Measurements from ENCODE around the gene TPRN. TPM values are rescaled to one million over a fixed set of nuclear protein-coding genes. Genes with fewer than 3 reads are reported as not detected.

Gene TPRN
- total and polyA plus RNA-seq, 10 donors = 4.5 to 10.7 (median 7.2) TPM

DNA sequence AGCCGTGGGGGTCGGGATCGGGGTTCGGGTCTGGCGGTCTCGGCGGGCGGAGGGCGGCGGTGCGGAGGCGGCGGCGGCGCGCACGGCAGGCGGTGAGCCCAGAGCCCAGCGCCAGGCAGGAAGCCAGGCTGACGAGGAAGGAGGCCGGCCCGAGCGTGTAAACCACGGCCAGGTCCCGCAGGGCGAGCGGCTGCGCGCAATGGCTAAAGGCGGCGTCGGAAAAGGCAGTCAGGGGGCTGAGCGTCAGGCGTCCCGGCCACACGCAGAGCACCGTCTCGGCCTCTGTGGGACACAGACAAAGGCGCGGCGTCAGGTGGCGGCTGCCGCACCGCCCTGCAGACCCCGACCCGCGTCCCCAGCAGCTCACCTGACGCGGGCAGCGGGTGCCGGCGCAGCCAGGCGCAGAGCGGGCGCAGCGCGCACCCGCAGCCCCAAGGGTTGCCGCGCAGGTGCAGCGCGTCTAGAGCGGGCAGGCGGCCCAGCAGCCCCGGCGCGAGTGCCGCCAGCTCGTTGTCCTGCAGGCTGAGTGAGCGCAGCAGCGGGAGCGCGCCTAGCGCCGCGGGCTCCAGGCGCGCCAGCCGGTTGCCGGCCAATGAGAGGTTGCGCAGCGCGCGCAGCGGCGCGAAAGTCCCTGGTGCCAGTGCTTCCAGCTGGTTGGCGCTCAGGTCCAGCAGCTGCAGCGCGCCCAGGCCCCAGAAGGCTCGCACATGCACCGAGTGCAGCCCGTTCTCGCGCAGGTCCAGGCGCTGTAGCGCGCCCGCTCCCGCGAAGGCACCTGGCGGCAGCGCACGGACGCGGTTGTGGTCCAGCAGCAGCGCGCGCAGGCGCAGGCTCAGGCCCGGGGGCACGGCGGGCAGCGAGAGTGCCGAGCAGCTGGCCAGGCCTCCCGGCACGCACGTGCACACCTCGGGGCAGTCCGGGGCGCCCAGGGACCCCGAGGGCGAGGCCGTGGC, 31.4 kb downstream of the TPRN start:
- no peak for DNase-seq
- H3K4me3 ChIP-seq = peak overlapping the region; percentile 3 to 68 (median 36)
- 0 to 1% (median 1%) methylated on average over 2 to 124 of the region's 124 CpGs for WGBS, 5 donors
- intact Hi-C loops (cut with DNase I; ENCODE audit: low total_unique reads) = no loop called here
- TF ChIP-seq POLR2AphosphoS5 (IDR thresholded peaks at IDR 0.05) (no peak), POLR2A (IDR thresholded peaks at IDR 0.05) (no peak)
- TF ChIP-seq, protein P1, sequence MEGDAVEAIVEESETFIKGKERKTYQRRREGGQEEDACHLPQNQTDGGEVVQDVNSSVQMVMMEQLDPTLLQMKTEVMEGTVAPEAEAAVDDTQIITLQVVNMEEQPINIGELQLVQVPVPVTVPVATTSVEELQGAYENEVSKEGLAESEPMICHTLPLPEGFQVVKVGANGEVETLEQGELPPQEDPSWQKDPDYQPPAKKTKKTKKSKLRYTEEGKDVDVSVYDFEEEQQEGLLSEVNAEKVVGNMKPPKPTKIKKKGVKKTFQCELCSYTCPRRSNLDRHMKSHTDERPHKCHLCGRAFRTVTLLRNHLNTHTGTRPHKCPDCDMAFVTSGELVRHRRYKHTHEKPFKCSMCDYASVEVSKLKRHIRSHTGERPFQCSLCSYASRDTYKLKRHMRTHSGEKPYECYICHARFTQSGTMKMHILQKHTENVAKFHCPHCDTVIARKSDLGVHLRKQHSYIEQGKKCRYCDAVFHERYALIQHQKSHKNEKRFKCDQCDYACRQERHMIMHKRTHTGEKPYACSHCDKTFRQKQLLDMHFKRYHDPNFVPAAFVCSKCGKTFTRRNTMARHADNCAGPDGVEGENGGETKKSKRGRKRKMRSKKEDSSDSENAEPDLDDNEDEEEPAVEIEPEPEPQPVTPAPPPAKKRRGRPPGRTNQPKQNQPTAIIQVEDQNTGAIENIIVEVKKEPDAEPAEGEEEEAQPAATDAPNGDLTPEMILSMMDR (IDR thresholded peaks at IDR 0.05 in 8 of 11, conservative IDR thresholded peaks at IDR 0.05 in 3 of 11) = no peak
- H3K4me1 ChIP-seq = peaks cover 12 to 42% (median 34%) of the 10 kb centered on the region in 6 donors
- no peaks in the 10 kb centered on the region for H3K9me3 ChIP-seq
- H3K27ac ChIP-seq = no peak overlapping the region
- peaks cover 13 to 100% (median 85%) of the 10 kb centered on the region in 7 donors for H3K27me3 ChIP-seq (replicated peaks in 1 of 7)
- H3K36me3 ChIP-seq = no peaks in the 10 kb centered on the region

- TF ChIP-seq POLR2AphosphoS5 (IDR thresholded peaks at IDR 0.05) = no peak
- TF ChIP-seq, protein P1 (IDR thresholded peaks at IDR 0.05 in 8 of 11, conservative IDR thresholded peaks at IDR 0.05 in 3 of 11) = no peak
- TF ChIP-seq POLR2A (IDR thresholded peaks at IDR 0.05) = no peak
- intact Hi-C loops (cut with DNase I; ENCODE audit: low total_unique reads) = no loop called here
- H3K27ac ChIP-seq = no peak overlapping the region
- WGBS, 5 donors = 0 to 2% (median 1%) methylated on average over 15 to 36 of the region's 36 CpGs
- no peaks in the 10 kb centered on the region for H3K9me3 ChIP-seq
- no peaks in the 10 kb centered on the region for H3K36me3 ChIP-seq
- DNase-seq = no peak
- H3K27me3 ChIP-seq (replicated peaks in 1 of 7) = peaks cover 13 to 100% (median 92%) of the 10 kb centered on the region in 7 donors
- peaks cover 12 to 44% (median 34%) of the 10 kb centered on the region in 6 donors for H3K4me1 ChIP-seq
- peak overlapping the region in 6 of 8 donors; percentile 34 to 68 (median 37) for H3K4me3 ChIP-seq
These were observed 32.0 kb downstream of the TPRN start for GRCh38 chr9:137168573-137168903.

DNA sequence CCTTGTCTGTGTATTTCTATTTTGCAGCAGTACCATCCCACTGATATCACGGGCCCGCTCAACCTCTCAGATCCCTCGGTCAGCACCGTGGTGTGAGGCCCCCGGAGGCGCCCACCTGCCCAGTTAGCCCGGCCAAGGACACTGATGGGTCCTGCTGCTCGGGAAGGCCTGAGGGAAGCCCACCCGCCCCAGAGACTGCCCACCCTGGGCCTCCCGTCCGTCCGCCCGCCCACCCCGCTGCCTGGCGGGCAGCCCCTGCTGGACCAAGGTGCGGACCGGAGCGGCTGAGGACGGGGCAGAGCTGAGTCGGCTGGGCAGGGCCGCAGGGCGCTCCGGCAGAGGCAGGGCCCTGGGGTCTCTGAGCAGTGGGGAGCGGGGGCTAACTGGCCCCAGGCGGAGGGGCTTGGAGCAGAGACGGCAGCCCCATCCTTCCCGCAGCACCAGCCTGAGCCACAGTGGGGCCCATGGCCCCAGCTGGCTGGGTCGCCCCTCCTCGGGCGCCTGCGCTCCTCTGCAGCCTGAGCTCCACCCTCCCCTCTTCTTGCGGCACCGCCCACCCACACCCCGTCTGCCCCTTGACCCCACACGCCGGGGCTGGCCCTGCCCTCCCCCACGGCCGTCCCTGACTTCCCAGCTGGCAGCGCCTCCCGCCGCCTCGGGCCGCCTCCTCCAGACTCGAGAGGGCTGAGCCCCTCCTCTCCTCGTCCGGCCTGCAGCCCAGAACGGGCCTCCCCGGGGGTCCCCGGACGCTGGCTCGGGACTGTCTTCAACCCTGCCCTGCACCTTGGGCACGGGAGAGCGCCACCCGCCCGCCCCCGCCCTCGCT, 32.6 kb downstream of the TPRN start:
- 1 to 10% (median 8%) methylated on average over 25 to 57 of the region's 57 CpGs for WGBS, 5 donors
- Histone ChIP-seq H3K27me3 (replicated peaks in 1 of 7) (peaks cover 14 to 100% (median 97%) of the 10 kb centered on the region in 7 donors), H3K4me3 (peak overlapping the region in 6 of 8 donors; percentile 34 to 68 (median 37)), H3K4me1 (peaks cover 12 to 49% (median 40%) of the 10 kb centered on the region in 6 donors), H3K36me3 (no peaks in the 10 kb centered on the region), H3K9me3 (no peaks in the 10 kb centered on the region), H3K27ac (peak overlapping the region in 1 of 8 donors; percentile 50)
- no peak for DNase-seq
- TF ChIP-seq POLR2A (IDR thresholded peaks at IDR 0.05) = no peak
- TF ChIP-seq, protein P1 (IDR thresholded peaks at IDR 0.05 in 8 of 11, conservative IDR thresholded peaks at IDR 0.05 in 3 of 11) = no peak
- peak in 2 of 3 donors; percentile 31 to 68 for TF ChIP-seq POLR2AphosphoS5 (IDR thresholded peaks at IDR 0.05)
- intact Hi-C loops (cut with DNase I; ENCODE audit: low total_unique reads) = no loop called here
